NOMO-1 treated with dmso at 0.1 percent for 144 hours (cell line): ENCODE measurements around the gene ZNF367.
"Not testable (repeated sequence)": the region's sequence is repeated elsewhere in the genome, so short reads cannot be mapped to it uniquely, and the experiment has no call there.

Experiments used
- DNase-seq: peaks from one replicate; lab custom pipeline; 2025; ENCODE audit not compliant: unreplicated experiment; lab: John Stamatoyannopoulos, UW

The ZNF367 gene

DNA sequence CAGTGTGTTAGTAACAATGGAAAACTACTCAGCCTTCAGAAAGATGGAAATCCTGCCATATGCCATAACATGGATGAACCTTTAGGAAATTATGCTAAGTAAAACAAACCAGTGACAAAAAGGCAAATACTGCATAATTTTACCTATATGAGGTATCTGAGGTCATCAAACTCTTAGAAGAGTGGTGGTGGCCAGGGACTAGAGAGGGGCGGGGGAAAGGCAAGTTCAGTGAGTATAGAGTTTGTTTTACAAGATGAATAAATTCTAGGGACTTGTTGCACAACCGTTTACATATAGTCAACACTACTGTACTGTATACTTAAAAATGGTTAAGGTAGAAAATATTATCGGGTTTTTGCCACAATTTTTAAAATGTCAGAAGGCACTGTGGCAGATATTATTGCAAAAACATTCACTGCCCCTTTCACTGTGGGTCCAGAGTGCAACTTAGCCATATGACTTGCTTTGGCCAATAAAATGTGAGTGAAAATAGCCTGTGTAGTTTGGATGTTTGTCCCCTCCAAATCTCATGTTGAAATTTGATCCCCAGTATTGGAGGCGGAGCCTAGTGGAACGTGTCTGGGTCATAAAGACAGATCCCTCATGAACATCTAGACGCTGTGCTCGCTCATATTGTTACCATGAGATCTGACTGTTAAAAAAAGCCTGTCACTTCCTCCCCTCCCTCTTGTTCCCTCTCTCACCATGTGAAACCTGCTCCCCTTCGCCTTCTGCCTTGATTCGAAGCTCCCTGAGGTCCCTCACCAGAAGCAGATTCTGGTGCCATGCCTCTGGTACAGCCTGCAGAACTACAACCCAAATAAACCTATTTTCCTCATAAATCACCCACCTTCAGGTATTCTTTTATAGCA, 9.5 kb downstream of the ZNF367 start:
- no peak for DNase-seq

- no peak for DNase-seq
These were observed 17.8 kb downstream of the ZNF367 start for GRCh38 chr9:96400132-96400910.

DNA sequence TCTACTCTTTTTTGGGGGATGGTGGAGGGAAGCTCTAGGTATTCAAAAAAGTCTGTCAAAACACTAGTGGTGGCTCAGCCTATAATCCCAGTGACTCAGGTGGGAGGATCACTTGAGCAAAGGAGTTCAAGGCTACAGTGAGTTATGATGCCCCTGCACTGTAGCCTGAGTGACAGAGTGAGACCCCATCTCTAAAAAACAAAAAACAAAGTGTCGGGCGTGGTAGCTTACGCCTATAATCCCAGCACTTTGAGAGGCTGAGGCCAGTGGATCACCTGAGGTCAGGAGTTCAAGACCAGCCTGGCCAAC, 18.9 kb downstream of the ZNF367 start:
- DNase-seq = no peak

GRCh38 chr9:96398582-96399324, 19.4 kb downstream of the ZNF367 start:
- no peak for DNase-seq

DNA sequence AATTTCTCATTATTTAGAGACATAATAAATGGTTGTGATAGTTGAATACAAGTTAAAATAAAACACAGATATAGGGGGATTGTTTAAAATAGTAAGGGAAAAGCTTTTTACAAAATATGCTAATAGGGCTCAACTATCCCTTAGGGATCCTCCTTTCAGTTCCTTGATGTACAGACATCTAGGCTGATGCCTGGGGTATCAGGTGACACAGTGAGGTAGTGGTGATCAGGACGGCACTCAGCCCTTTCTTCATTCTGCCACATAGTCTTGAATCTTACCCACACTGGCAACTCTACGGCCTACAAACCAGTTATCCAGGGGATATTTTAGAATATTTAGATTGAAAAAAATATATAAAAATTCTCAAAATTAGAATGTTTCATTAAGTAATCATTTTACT, 22.2 kb downstream of the ZNF367 start:
- DNase-seq = no peak

DNA sequence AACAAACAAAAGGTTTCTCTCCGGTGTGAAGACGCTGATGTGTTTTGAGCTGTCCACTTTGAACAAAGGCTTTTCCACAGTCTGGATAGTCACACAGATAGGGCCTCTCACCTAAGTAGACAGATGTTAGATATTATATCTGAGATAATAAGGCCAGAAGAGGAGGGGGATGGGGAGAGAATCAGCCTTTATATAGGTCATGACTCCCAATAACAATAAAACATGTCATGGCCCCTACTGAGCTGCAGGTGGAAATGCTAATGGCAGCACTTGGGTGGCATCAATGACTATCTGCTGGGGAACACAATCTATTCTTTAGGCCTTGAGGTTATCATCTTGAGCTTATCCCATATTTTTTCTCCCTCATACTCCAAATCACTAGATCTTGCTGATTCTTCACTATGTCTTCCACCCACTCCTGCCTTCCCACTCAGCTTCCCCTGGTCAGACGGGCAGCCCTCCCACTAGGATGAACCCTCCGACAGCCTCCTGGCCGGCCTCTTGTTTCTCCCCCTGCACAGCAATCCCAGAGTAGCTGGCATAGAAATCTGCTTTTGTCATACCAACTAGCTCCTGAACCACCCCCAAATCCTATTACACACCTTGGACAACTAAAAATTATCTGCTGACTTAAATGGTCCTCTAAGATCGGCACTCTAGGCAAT, 23.2 kb downstream of the ZNF367 start:
- DNase-seq = no peak

DNA sequence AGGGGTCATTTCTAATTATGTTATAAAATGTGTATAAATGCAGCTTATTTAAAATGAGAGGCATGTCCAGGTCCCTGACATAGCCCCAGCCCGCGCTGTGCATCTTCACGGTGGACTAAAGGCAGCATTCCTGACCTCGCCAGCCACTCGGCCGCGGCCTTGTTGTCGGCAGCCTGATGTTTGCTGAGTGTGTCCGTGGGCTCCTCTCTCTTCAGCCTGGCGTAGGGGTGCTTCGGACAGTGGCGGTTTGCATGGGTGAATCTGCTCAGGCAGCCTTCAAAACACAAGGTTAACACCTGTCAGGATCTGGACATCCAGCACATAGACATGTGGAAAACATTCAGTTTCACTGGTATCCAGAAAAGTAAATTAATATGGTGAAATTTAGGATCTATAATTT, 25.9 kb downstream of the ZNF367 start:
- no peak for DNase-seq

- DNase-seq = no peak
These were observed 27.0 kb downstream of the ZNF367 start for GRCh38 chr9:96391021-96391765.

GRCh38 chr9:96388144-96388543, 30.0 kb downstream of the ZNF367 start:
- DNase-seq = no peak

GRCh38 chr9:96386157-96386556, 32.0 kb downstream of the ZNF367 start:
- no peak for DNase-seq

- no peak for DNase-seq
These were observed 34.8 kb downstream of the ZNF367 start, which contains the start of gene SLC35D2 for GRCh38 chr9:96383165-96383942. TSS of gene SLC35D2 (minus strand) at chr9:96383711. CDS start at chr9:96383634, 77 bp downstream.

GRCh38 chr9:96382839-96383164, 35.4 kb downstream of the ZNF367 start:
- no peak for DNase-seq

DNA sequence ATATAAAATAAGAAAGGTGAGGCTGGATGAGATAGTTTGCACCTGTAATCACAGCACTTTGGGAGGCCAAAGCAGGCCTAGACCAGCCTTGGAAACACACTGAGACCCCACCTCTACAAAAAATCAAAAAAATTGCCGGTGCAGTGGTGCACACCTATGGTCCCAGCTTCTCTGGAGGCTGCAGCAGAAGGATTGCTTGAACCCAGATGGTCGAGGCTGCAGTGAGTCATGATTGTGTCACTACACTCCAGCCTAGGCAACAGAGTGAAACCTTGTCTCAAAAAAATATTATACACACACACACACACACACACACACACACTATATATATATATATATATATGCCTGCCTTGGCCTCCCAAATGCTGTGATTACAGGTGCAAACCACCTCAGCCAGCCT, 36.0 kb downstream of the ZNF367 start:
- no peak for DNase-seq

DNA sequence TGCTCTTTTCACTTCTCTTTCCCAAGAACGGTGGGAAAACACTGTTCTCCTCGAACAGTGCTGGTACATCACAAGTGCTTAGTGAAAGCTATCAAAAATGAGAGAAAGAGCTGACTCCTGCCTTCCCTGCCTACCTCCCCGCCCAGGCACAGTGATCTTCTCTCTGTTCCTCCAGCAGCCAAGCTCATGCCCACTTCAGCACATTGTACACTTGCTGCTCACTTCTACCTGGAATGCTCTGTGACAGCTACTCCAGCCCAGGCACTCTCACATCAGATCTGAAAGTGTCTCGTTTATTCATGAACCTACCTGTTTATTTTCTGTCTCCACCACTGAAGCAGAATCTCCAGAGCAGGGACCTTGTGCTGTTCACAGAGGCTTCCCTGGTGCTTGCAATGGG, 36.5 kb downstream of the ZNF367 start:
- no peak for DNase-seq

- no peak for DNase-seq
These were observed 37.0 kb downstream of the ZNF367 start for GRCh38 chr9:96381125-96381524.

DNA sequence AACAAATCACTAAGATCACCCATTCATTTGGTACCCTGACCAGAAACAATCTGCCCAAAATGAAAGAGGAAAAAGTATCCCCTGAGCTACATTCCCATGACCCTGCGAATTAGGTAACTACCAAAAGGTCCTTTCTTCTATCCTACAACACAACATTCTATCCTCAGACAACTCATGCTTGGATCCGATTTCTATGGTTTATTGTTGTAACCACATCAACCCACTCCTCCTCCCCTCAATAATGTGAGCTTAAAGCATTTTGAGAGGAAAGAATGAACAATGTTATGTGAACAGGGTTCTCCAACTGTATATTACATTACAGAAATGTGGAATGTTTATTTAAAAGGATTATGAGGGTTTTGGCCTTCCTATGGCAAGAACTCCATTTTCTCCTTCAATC, 38.7 kb downstream of the ZNF367 start:
- DNase-seq = no peak

GRCh38 chr9:96378187-96378586, 40.0 kb downstream of the ZNF367 start:
- DNase-seq = no peak

- no peak for DNase-seq
These were observed 41.0 kb downstream of the ZNF367 start for GRCh38 chr9:96376891-96377874.

DNA sequence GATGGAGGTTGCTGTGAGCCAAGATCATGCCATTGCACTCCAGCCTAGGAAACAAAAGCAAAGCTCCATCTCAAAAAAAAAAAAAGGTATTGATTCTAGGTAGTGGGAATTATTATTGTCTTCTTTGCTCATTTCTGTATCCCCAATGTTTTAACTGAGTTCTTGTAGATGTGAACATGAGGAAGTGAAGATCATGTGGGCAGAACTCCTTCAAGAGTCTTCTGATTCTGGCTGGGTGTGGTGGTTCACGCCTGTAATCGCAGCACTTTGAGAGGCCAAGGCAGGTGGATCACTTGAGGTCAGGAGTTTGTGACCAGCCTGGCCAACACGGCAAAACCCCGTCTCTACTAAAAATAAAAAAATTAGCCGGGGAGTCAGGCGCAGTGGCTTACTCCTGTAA, 42.7 kb downstream of the ZNF367 start:
- not testable (repeated sequence) for DNase-seq
